HFF-Myc (cell line): ENCODE data around the gene TMEM52.
"Not testable (repeated sequence)": the region's sequence is repeated elsewhere in the genome, so short reads cannot be mapped to it uniquely, and the experiment has no call there.

Source experiments
- DNase-seq: peaks from one replicate; pipeline ENCODE4 v3.0.0-alpha.2; 2011; ENCODE audit warnings: low read depth; ENCODE audit errors: extremely low read depth
- H3K4me3 ChIP-seq: replicated peaks from 2 replicates; pipeline ENCODE4 v1.5.1; 2011; ENCODE audit warnings: low read depth, mild to moderate bottlenecking, control low read depth, low read length
- CTCF ChIP-seq: IDR thresholded peaks from 2 replicates; pipeline ENCODE4 v1.5.1; 2012; ENCODE audit warnings: mild to moderate bottlenecking, low read depth, low read length, control low read depth; ENCODE audit errors: missing control alignments

Gene TMEM52

GRCh38 chr1:1937549-1938275 is 18.6 kb upstream of the TMEM52 start:
- no peak for DNase-seq
- no peak overlapping the region for H3K4me3 ChIP-seq
- TF ChIP-seq CTCF: no peak

GRCh38 chr1:1937061-1937460 is 18.0 kb upstream of the TMEM52 start:
- H3K4me3 ChIP-seq: no peak overlapping the region
- TF ChIP-seq CTCF: no peak
- no peak for DNase-seq

- not testable (repeated sequence) for DNase-seq, H3K4me3 ChIP-seq
Measured at GRCh38 chr1:1934848-1935247, 15.8 kb upstream of the TMEM52 start.

- DNase-seq: no peak
- TF ChIP-seq CTCF: no peak
- no peak overlapping the region for H3K4me3 ChIP-seq
Measured at GRCh38 chr1:1929639-1930545, 10.8 kb upstream of the TMEM52 start.

- no peak for DNase-seq
- no peak for TF ChIP-seq CTCF
- H3K4me3 ChIP-seq: no peak overlapping the region
Measured at GRCh38 chr1:1929102-1929638, 10.1 kb upstream of the TMEM52 start.

GRCh38 chr1:1928231-1929101 is 9.4 kb upstream of the TMEM52 start:
- no peak for TF ChIP-seq CTCF
- H3K4me3 ChIP-seq: no peak overlapping the region
- no peak for DNase-seq
